A673 (cell line): Measurements from ENCODE around the gene STIL. TPM values are rescaled to one million over a fixed set of nuclear protein-coding genes. Genes with fewer than 3 reads are reported as not detected.

Experiments
- BruUV-seq: library from RNA; stranded (reverse); fragments of 400-500 nt; replicated peaks from 2 replicates; lab custom pipeline; 2021; lab: Mats Ljungman, UMichigan
- CTCF ChIA-PET: fragments of 300-600 bp; sonication (Branson Sonifier 250); formaldehyde crosslinking; loops from one replicate; lab custom pipeline; 2022; ENCODE audit warnings: antibody characterized with exemption; lab: Charles Lee
- POLR2A ChIA-PET: fragments of 300-600 bp; sonication (Branson Sonifier 250); formaldehyde crosslinking; loops from one replicate; lab custom pipeline; 2022; ENCODE audit warnings: antibody characterized with exemption; ENCODE audit not compliant: low non-redundant PET; lab: Charles Lee
- DNase-seq: peaks from one replicate; pipeline ENCODE4 v3.0.0-alpha.2; 2015; ENCODE audit warnings: low spot score
- H3K27ac ChIP-seq: fragments of 200-600 bp; sonication (generic); 2 replicates; pipeline ENCODE4 v1.5.1; 2016; ENCODE audit warnings: mixed run types, low read depth, mild to moderate bottlenecking, mixed read lengths, antibody characterized with exemption, low read length; ENCODE audit not compliant: poor library complexity, severe bottlenecking
- H3K27me3 ChIP-seq: fragments of 200-600 bp; sonication (generic); replicated peaks from 2 replicates; pipeline ENCODE4 v1.6.1; 2017; ENCODE audit warnings: mixed run types, low read depth, mild to moderate bottlenecking, mixed read lengths, antibody characterized with exemption, low read length; ENCODE audit not compliant: insufficient read depth, poor library complexity
- H3K36me3 ChIP-seq: fragments of 200-600 bp; sonication (generic); 2 replicates; pipeline ENCODE4 v1.6.1; 2016; ENCODE audit warnings: mixed run types, mild to moderate bottlenecking, mixed read lengths, antibody characterized with exemption, low read length; ENCODE audit not compliant: insufficient read depth, poor library complexity, severe bottlenecking
- H3K4me1 ChIP-seq: fragments of 200-600 bp; sonication (generic); 2 replicates; pipeline ENCODE4 v1.6.1; 2017; ENCODE audit warnings: mixed run types, mild to moderate bottlenecking, mixed read lengths, antibody characterized with exemption, low read length; ENCODE audit not compliant: insufficient read depth, poor library complexity, severe bottlenecking
- H3K4me3 ChIP-seq: fragments of 200-600 bp; sonication (generic); 2 replicates; pipeline ENCODE4 v1.5.1; 2016; ENCODE audit warnings: low read depth, mixed run types, mild to moderate bottlenecking, mixed read lengths, low read length; ENCODE audit not compliant: poor library complexity, severe bottlenecking
- H3K9me3 ChIP-seq: fragments of 200-600 bp; sonication (generic); 2 replicates; pipeline ENCODE4 v1.6.1; 2016; ENCODE audit warnings: mixed run types, low read depth, mild to moderate bottlenecking, mixed read lengths, antibody characterized with exemption, low read length; ENCODE audit not compliant: poor library complexity, severe bottlenecking
- EZH2 ChIP-seq: fragments of 200-600 bp; sonication (generic); IDR thresholded peaks from 2 replicates; pipeline ENCODE4 v1.6.1; 2017; ENCODE audit warnings: borderline replicate concordance, low read depth, mild to moderate bottlenecking, mixed read lengths, antibody characterized with exemption, low read length; ENCODE audit not compliant: poor library complexity, severe bottlenecking
- intact Hi-C: fragments of 100-400 bp; cut with micrococcal nuclease; formaldehyde crosslinking; loops from one replicate; pipeline ENCODE4 v1.10.0; 2022; ENCODE audit not compliant: unreplicated experiment
- total RNA-seq: library from RNA; stranded (reverse); gene quantifications from 2 replicates; pipeline ENCODE4 v1.2.3, GENCODE V29; 2021
- TF ChIP-seq, protein P1 (sequence below): fragments of 300-800, 200-600 bp; sonication (generic); conservative IDR thresholded peaks from 2 replicates; pipeline ENCODE4 v1.5.1; 2017; ENCODE audit warnings: low read depth, mild to moderate bottlenecking, antibody characterized with exemption, low read length, moderate library complexity, mixed read lengths

Gene STIL
- total RNA-seq, 1 experiment from 2014 or later, result 43.4 TPM

DNA sequence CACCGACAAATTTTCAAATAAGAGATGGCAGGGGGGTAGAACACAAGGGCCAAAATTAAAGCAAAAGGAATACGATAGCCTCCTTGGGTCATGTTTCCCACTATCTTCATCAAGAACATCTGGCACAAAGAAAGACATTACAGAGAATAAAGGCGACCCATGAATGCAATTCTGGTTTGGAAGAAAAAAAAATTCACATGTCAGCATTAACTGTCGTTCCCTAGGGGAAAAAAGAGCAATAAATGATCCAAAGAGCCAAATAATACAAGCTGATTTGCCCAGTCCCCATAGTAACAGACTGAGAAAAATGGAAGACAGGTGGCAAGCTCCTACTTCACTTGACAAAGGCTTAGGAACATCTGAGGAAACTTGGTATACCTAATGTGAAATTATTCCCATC lies 4.5 kb downstream of the STIL start:
- ChIA-PET POLR2A (no interaction called here), CTCF (no interaction called here)
- Histone ChIP-seq H3K27ac (no peak overlapping the region), H3K27me3 (no peaks in the 10 kb centered on the region), H3K4me1 (no peaks in the 10 kb centered on the region), H3K4me3 (no peak overlapping the region), H3K9me3 (no peaks in the 10 kb centered on the region), H3K36me3 (peaks cover 42% of the 10 kb centered on the region)
- intact Hi-C loops, result no loop called here
- no TSS peak for BruUV-seq
- DNase-seq, result no peak
- TF ChIP-seq, protein P1, sequence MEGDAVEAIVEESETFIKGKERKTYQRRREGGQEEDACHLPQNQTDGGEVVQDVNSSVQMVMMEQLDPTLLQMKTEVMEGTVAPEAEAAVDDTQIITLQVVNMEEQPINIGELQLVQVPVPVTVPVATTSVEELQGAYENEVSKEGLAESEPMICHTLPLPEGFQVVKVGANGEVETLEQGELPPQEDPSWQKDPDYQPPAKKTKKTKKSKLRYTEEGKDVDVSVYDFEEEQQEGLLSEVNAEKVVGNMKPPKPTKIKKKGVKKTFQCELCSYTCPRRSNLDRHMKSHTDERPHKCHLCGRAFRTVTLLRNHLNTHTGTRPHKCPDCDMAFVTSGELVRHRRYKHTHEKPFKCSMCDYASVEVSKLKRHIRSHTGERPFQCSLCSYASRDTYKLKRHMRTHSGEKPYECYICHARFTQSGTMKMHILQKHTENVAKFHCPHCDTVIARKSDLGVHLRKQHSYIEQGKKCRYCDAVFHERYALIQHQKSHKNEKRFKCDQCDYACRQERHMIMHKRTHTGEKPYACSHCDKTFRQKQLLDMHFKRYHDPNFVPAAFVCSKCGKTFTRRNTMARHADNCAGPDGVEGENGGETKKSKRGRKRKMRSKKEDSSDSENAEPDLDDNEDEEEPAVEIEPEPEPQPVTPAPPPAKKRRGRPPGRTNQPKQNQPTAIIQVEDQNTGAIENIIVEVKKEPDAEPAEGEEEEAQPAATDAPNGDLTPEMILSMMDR, result no peak
- TF ChIP-seq EZH2, result no peak

DNA sequence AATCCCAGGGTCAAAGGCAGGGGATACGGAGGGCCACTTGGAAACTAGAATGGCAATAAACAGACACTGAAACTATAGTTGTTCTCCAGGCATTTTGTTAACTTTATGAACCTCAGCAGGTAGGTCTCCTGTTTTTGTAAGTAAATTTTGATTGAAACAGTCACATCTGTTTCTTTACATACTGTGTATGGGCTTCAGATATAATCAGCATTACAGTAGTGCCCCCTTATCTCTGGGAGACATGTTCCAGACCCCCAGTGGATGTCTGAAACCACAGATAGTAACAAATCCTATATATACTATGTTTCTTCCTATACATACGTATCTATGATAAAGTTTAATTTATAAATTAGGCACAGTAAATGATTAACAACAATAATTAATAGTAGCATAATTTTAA lies 11.5 kb downstream of the STIL start:
- no TSS peak for BruUV-seq
- Histone ChIP-seq H3K27me3 (no peaks in the 10 kb centered on the region), H3K9me3 (no peaks in the 10 kb centered on the region), H3K4me1 (no peaks in the 10 kb centered on the region), H3K27ac (no peak overlapping the region), H3K4me3 (no peak overlapping the region), H3K36me3 (peaks cover 80% of the 10 kb centered on the region)
- DNase-seq, result no peak
- ChIA-PET POLR2A (interaction anchor here (0.7 kb wide), 1 partner anchor 236 kb away, joined by 3 read pairs; no protein-coding TSS in a partner anchor), CTCF (no interaction called here)
- TF ChIP-seq, protein P1, result no peak
- TF ChIP-seq EZH2, result no peak
- intact Hi-C loops, result no loop called here

DNA sequence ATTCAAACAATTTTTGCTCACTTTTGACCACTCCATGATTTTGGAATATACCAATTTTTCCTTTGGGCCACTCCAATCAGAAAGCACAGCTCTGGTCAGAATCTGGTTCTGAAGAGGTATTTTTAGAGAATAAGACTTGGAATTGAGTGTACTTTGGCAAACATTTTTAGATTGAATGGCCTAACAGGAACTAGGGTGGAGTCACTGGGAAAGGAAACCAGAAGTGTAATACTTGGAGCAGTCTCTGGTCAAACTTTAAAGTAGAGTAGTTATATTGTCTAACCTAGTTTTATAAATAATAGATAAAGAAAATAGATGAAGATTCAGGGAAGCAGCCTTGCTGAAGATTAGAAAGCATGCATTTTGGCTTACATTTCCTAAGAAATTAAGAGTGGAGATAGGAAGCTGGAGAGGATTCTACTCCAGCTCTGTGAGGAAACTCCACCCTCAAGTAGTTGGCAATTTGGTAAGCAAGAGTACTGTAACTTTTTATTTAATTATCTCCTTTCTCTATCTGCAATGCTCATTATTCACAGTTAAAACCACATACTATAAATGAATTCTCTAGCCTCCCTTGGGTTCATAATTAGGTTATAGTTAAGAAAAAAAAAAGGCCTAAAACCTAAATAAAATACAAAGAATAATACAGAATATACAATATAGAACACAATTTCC lies 15.8 kb downstream of the STIL start:
- TF ChIP-seq, protein P1, result no peak
- TF ChIP-seq EZH2, result no peak
- H3K9me3 ChIP-seq, result no peaks in the 10 kb centered on the region
- intact Hi-C loops, result no loop called here
- POLR2A ChIA-PET, result no interaction called here
- no peak overlapping the region for H3K4me3 ChIP-seq
- H3K4me1 ChIP-seq, result no peaks in the 10 kb centered on the region
- BruUV-seq, result TSS peak; percentile 6
- peaks cover 77% of the 10 kb centered on the region for H3K36me3 ChIP-seq
- CTCF ChIA-PET, result no interaction called here
- H3K27ac ChIP-seq, result no peak overlapping the region
- no peaks in the 10 kb centered on the region for H3K27me3 ChIP-seq
- no peak for DNase-seq
